HG02943 (cell line): Measurements from ENCODE around the gene STARD3.
A peak's percentile ranks its signal among the peaks of the same experiment; 100 is the strongest.
"Not testable (repeated sequence)": the region's sequence is repeated elsewhere in the genome, so short reads cannot be mapped to it uniquely, and the experiment has no call there.

ENCODE experiments used
- ATAC-seq: cut with Tn5 transposase; IDR thresholded peaks from one replicate; pipeline ENCODE4 v1.9.1; 2021; ENCODE audit warnings: mild to moderate bottlenecking, low read depth, moderate library complexity; ENCODE audit not compliant: unreplicated experiment

The STARD3 gene

DNA sequence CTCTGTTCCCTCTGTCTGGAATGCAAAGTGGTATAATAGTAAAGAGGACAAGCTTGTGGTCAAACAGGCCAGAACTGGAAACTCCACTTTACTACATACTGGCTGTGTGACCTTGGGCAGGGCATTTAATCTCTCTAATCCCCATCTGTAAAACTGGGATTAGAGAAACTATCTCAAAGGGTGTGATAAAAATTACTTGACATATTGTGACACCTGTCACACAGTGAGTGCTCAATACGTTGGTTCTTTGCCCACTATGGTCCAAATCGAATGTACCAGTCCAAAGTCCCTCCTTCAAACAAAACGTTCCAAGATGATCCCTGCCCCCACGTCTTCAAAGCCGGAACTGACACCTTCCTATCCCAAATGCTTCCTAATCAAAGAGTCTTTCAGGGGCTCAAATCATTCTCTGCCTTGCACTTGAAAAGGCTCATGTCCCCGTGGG is 50.2 kb downstream of the STARD3 start:
- no peak for ATAC-seq

DNA sequence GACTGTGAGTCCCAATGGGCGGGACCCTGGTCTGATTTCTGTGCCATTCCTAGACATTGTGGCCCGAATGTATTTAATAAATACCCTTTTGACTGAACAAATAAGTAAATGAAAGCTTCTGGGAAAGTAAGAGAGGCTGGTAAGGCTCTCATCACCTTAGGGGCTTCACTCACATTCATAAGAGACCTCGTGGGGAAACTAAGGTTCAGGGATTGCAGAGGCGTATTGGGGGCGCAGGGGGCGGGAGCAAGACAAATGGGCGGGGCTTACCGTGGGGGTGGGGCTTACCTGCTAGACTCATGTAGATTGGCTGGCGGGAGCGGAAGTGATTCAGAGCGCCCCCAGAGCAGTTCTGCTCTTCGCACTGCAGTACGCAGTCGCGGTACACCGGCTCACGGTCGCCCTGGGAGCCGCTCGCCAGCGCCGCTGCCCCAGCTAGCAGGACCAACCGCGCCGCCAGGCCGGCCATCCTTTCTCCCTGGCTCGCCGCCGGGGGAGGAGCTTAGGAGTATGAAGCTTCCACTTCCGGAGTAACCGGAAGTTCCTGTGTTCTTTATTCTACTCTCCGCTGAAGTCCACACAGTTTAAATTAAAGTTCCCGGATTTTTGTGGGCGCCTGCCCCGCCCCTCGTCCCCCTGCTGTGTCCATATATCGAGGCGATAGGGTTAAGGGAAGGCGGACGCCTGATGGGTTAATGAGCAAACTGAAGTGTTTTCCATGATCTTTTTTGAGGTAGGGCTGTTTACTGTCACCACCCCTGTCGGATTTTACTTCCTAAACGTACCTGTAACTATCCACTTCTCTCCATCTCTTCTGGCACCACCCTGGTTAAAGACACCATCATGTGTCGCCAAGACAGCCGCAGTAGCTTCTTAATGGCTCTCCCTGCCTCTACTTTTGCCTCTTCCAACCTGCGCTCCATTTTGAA is 50.9 kb downstream of the STARD3 start, which contains the start of gene PGAP3:
TSS of gene PGAP3 (minus strand) at position 512 of the 929 bp plus-strand sequence. CDS start at position 469, 43 bp downstream.
- peak; percentile 84 for ATAC-seq

DNA sequence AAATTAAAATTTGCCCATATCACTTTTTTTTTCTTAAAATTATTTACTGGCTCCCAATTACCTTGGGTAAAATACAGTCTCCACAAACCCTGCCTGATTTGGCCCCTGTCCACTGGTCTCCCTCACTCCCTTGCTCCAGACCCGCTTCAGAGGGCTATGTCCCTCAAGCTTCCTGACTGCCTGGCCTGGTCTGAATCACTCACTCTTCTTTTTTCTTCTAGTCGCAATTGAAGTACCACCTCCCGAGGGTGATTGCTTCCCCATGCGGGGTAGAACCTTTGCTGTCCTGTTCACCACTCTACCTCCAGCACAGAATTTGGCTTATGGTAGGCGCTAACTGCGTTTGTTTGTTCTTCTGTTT is 51.5 kb downstream of the STARD3 start:
- ATAC-seq: no peak

DNA sequence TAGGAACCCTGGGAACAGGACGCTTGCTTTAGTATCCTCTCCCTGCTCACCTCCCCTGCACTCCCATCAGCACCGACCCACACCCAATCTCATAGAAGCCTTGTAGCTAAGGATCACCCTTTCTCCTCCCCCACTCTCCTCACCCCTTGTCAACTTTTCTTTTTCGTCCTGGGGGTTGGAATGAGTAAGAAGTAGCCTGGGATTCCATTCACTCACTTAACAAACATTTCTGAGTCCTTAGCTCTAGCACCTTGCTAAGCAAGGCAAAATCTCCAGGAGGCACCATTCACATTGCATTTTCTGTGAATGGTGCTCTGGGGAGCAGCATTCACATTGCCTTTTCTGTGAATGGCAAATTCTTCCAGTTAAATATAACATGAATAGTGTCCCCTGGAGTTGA is 52.0 kb downstream of the STARD3 start:
- ATAC-seq: no peak

DNA sequence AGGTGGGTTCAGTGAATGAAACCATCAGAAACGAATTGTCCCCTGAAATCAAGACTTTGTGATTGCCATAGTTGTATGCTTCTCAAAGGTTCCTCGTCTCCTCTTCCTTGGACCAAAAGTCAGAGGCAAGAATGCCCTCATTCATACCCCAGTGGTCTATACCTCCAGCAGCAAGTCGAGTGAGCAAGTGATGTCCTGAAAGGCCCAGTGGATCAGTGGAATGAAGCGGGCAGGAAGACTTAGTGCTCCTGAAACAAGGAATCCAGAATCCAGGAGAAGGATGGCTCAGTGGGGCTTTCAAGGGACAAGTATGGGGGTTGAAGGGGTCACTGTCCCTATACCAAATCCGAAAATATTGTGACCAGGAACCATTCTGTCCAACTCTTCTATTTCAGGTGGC is 57.6 kb downstream of the STARD3 start:
- ATAC-seq: no peak

DNA sequence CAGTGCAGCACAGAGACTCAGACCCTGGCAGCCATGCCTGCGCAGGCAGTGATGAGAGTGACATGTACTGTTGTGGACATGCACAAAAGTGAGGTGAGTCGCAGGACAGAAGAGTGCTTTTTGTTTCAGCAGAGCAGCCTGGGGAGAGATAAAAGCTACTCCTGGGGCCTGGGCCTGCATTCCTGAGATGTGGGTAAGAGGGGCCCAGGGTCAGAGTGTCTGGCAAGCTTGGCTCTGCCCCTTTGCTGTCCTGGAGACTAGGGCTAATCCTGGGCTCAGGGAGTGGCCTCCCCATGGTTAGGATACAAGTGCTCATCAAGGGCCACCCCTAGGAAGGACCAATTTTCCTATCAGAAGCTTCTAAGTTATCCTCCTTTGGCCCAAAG is 58.1 kb downstream of the STARD3 start:
- no peak for ATAC-seq

DNA sequence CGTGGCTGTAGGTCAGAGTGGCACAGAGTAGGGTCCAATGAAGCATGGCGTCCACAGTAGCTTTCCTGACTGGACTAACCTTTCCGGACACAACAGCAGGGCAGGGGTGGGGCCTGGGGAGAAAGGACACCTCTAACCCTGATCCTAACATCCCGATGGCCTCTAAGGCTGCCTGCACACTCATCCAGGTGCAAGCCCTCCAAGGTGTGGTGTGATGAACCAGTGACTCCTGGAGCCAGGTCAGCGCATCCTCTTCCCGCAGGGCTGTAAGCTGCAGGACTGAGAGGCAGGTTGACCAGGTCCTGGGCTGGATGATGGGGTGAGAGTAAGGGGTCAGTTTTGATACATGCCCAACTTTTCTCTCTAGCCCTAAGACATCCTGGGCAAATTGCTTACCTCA is 59.8 kb downstream of the STARD3 start:
- no peak for ATAC-seq

DNA sequence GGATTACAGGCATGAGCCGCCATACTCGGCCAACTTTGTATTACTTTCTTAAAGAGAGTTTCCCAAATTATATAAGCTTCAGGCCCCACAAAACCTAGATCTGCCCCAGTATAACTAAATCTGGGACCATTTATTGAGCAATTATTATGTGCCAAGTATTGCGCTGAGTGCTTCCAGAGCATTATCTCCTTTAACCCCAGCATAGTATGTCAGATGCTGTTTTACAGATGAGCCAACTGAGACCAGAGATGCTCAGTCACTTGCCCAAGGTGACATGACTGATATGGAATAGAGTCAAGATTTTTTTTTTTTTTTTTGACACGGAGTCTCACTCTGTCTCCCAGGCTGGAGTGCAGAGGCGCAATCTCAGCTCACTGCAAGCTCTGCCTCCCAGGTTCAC is 61.0 kb downstream of the STARD3 start:
- no peak for ATAC-seq

DNA sequence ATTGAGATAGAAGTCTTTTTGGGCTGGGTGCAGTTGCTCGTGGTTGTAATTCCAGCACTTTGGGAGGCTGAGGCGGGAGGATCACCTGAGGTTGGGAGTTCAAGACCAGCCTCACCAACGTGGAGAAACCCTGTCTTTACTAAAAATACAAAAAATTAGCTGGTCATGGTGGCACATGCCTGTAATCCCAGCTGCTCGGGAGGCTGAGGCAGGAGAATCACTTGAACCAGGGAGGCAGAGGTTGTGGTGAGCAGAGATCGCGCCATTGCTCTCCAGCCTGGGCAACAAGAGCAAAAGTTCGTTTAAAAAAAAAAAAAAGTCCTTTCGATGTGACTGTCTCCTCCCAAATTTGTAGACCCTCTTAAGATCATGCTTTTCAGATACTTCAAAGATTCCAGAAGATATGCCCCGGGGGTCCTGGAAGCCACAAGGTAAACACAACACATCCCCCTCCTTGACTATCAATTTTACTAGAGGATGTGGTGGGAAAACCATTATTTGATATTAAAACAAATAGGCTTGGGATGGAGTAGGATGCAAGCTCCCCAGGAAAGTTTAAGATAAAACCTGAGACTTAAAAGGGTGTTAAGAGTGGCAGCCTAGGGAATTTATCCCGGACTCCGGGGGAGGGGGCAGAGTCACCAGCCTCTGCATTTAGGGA is 62.3 kb downstream of the STARD3 start:
- not testable (repeated sequence) for ATAC-seq

DNA sequence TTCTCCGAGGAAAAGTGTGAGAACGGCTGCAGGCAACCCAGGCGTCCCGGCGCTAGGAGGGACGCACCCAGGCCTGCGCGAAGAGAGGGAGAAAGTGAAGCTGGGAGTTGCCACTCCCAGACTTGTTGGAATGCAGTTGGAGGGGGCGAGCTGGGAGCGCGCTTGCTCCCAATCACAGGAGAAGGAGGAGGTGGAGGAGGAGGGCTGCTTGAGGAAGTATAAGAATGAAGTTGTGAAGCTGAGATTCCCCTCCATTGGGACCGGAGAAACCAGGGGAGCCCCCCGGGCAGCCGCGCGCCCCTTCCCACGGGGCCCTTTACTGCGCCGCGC is 62.8 kb downstream of the STARD3 start, which contains the start of gene ERBB2:
TSS of gene ERBB2 (plus strand) at position 247 of the 330 bp plus-strand sequence. CDS start 175 bp downstream, outside the sequence.
- ATAC-seq: no peak

DNA sequence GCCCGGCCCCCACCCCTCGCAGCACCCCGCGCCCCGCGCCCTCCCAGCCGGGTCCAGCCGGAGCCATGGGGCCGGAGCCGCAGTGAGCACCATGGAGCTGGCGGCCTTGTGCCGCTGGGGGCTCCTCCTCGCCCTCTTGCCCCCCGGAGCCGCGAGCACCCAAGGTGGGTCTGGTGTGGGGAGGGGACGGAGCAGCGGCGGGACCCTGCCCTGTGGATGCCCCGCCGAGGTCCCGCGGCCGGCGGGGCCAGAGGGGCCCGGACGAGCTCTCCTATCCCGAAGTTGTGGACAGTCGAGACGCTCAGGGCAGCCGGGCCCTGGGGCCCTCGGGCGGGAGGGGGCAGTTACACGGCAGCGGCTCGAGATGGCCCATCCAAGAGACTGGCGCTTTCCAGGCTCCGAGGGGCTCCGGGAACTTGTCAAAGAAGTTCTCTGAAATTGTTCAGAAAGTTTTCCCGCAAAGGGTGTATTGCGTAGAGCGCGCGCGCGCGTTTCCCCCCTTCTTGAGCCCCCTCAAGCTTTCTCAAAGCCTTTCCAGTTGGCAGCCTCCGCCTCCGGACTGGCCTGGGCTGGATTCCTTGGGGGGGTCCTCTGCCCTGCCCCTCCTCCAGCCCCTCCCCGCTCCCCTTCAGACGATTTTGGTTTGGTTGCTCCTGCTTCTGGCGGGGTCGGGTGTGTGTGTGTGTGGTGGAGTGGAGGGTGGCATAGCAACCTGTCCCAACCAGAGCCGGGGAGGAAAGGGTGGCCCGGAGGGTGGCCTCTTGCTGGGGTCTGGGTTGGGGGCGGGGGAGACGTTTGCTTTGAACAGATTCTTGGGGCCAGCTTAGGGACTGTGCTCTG is 63.4 kb downstream of the STARD3 start:
- ATAC-seq: no peak

DNA sequence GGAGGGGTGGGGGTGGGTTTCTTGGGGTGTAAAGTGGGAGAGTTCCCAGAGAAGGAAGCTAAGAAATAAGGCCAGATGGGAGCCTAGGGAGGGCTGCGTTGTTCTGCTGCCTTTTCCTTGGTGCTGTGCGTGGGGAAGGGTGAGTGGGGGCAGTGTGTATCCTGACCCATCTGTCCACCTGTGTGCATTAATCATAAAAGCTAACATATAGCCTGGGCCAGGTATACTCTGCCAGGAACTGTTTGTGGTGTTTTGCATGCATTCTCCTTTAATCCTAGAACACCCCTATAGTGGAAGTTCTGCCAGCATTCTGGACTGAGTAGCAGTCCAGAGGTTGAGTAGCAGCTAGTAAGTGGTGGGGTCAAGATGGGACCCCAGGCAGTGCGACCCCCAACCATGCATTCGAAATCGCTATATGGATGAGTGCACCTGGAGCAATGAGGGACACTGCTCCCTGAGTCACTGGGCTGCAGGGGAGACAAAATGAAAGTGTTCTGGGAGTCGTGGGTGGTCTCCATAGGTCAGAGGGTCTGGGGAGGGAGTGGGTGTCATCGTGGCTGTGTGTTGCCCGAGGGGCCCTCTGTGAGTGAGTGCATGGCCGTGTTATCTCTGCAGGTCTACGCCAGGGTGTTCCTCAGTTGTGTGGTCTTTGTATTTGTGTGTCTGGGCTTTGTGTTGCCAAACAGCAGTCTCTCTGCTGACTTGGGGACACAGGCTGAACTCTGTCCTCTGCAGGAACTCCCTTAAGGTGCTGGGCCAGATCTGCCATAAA is 64.3 kb downstream of the STARD3 start:
- no peak for ATAC-seq

DNA sequence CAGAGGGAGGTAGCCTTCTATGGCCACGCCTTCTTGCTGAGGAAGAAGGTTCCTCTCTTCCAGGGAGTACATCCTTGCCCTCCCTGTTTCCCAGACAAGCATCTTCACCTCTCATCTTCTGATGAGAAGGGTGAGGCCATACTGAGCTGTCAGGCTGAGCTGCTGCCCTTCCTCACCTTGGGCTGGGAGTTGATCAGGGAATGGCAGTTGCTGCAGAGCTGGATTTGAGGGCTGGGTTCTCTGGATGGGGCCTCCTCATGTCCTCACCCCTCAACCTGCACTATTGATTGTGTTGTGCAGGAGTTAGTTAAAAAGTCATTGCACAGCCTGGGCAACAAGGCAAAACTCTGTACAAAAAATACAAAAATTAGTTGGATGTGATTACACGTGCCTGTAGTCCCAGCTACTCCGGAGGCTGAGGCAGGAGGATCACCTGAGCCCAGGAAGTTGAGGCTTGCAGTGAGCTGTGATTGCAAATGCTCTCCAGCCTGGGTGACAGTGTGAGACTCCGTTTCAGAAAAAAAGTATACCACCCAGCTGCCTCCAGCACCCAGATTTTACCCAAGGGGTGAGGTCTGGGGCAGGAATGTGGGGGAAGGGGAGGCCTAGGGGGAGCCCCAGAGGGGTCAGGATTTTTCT is 65.0 kb downstream of the STARD3 start:
- no peak for ATAC-seq

DNA sequence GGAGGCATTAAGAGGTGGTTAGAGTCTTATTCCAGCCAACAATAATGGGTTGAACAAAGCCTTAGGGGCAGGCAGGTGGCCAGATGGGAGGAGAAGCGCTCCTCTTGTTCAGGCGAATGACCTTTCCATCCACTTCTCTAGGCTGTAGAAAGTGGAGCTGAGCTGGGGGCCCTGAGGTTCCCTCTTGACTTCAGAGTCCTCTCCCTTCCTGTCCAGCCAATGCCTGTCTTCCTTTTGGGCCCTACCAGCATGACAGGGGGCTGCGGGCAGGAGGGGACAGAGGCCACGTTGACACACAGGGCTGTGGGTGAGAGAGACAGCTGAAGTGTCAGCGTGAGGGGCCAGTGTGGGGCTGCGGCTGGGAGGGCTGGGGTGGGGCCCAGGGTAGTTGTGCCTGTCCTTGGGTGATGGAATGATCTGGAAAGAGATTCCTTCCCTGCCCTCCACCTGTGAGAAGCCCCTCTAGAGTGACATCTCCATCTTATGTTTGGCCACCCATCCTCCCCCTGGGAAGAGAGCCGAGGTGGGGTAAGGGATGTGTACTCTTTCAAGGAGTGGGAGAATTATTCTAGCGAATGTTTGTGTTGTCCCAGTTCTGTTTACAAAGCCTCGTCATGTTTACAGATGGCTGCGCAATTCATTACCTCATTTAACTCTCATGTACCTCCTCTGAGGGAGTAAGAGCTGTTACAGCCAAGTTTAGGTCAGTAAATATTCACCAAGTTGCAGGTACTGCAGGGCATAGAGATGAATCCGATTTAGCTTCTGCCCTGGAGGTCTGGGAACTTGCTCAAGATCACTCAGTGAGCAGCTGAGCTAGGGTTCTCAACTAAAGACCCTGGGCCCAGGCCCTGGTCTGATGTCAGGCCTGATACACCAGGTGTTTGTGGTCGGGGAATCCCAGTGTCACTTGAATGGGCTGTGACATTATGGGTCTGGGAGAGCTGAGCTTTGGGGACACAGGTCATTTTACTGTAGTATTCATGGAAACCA is 66.3 kb downstream of the STARD3 start:
- no peak for ATAC-seq

DNA sequence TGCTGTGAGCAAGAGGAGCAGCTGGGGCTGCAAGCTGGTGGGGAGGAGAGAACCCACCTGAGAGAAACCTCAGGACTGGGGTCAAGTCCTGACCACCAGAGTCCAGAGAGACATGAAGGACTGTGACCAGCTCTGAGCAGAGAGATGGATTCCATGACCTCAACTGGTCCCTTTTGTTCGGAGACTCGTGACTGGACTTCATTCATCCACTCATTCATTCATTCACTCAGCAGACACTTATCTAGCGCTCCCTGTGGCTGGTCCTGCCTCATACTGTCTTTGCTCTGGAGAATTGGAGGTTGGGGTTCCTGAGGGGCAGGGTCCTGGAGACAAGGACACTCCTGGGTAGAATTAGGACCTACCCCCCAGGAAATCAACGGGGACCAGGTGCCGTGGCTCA is 67.0 kb downstream of the STARD3 start:
- no peak for ATAC-seq

DNA sequence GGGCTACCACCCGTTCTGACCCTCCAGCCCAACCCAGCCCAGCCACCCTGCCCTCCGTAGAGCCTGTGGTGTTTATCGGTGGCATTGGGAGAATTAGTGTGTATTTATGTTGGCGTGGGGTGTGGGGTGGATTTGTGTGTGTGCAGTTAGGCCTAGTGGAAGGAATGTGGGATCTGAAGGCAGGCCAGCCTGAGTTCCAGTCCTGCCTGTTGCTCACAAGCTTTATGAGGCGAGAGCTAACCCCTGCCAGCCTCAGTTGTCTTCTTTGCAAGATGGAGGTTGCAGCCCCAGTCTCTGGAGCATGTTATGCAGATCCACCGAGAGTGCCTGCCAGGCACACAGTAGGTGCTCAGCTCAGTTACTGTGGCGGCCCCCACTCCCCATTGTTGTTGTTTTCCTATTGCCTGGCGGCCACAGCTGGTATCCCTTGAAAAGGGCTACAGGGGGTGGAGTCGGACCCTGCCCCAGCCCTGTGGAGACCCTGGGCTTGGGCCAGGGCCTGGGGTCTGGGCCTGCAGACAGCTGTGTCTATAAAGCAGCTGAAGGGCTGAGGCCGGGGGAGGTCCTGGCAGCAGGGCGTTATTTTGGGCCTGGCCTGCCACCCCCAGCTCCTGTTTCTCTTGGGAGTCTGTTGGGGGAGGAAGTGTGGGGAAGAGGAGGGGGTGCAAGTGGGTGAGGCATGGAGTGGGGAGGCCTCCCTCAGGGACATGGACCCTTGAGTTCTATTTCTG is 68.0 kb downstream of the STARD3 start:
- ATAC-seq: no peak

DNA sequence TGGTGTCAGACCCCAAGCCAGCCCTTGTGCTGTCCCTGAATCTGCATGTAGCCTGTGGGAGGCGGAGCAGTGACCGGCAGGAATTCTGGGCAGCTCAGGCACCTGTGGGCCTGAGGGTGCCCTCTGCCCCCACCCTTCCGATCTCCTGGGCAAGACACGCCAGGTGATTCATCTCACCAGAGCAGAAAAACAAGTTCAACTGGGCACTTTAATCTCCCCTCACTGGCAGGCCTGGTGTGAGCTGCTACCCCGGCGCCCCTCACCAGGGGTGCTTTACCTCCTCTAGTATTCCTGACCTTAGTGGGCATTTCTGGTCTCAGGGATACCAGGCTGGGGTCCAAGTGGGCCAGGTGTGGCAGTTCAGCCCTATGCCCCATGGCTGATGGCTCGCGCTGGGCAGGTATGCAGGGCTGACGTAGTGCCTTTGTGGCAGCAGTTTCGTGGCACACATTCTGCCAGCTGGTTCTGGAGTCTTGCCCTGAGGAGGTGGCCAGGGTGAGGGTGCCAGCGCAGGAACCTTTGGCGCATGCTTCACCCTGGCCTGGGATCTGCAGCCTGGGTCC is 68.9 kb downstream of the STARD3 start:
- ATAC-seq: no peak

DNA sequence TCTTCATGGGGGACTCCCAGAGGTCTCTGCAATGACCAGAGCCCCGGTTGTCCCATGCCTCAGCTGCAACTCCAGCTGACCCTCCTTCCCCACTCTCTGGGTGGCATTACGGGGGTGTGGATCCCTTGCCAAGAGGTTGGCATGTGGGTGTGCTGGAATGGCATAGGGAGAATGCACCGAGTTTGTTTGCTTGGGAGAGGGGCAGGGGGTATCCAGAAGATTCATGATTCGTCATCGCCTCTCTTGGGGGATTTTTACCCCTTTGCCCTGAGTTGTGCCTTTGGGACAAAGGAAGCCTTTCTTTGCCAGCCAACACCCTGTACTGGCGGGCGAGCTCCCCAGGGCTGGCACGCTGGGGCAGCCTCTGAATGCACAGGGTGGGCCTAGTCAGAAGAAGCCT is 69.4 kb downstream of the STARD3 start:
- no peak for ATAC-seq
